Vagina (tissue), 2 donors: ENCODE data around the gene COLQ.

Source experiments
- CTCF ChIP-seq, 3 experiments: fragments of 450-650 bp in 2 of 3; fragments of 200-600 bp in 1 of 3; sonication (generic) in 1 of 3; IDR thresholded peaks; one replicate each; pipeline ENCODE4 v1.5.1; 2017 to 2019; ENCODE audit warnings: antibody characterized with exemption in 3 of 3, mild to moderate bottlenecking in 2 of 3, moderate library complexity in 2 of 3
- POLR2AphosphoS5 ChIP-seq, 2 donors: sonication (generic); formaldehyde crosslinking; IDR thresholded peaks; one replicate each; pipeline ENCODE4 v1.9.0; 2017; ENCODE audit warnings: antibody characterized with exemption in 2 of 2, mild to moderate bottlenecking in 2 of 2, low read depth in 1 of 2; ENCODE audit not compliant: insufficient read depth in 1 of 2

- TF ChIP-seq CTCF (IDR thresholded peaks at IDR 0.05) (no peak), POLR2AphosphoS5 (IDR thresholded peaks at IDR 0.05; ENCODE audit: insufficient read depth in 1 of 2, low read depth in 1 of 2) (no peak)
Measured at GRCh38 chr3:15551902-15552301, 30.4 kb upstream of the COLQ start.
